ENCODE data around the gene FCGR2B. TPM values are rescaled to one million over a fixed set of nuclear protein-coding genes. Genes with fewer than 3 reads are reported as not detected.

FCGR2B gene
- total and polyA plus RNA-seq, 2 of the 13 experiments (the other 11 are each of a cell fraction or from before 2014, with no cell fraction given): not detected

DNA sequence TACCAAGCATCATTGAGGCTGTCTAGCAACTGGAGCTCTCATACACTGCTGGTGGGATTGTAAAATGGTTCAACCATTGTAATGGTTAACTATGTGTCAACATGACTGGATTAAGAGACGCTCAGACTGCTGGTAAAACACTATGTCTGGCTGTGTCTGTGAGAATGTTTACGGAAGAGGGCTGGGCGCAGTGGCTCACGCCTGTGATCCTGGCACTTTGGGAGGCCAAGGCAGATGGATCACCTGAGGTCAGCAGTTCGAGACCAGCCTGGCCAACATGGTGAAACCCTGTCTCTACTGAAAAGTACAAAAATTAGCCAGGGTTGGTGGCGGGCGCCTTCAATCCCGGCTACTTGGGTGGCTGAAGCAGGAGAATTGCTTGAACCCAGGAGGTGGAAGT lies 39.3 kb downstream of the FCGR2B start (continued):
- TF ChIP-seq STAT6 (CRISPR knock-in tag; IDR thresholded peaks at IDR 0.05; ENCODE audit: borderline replicate concordance) (0 out of 2 replicates have a peak, but pooled peaks have one; percentile 51), MAFK (conservative IDR thresholded peaks at IDR 0.05 in 1 of 2, IDR thresholded peaks at IDR 0.05 in 1 of 2; ENCODE audit: low read length in 2 of 2) (no peak; a peak in 1 of 4 replicates), ZNF276 (CRISPR knock-in tag; IDR thresholded peaks at IDR 0.05; ENCODE audit: low read depth) (no peak), REXO4 (CRISPR knock-in tag; IDR thresholded peaks at IDR 0.05; ENCODE audit: borderline replicate concordance) (no peak), HMGA1 (CRISPR knock-in tag; conservative IDR thresholded peaks at IDR 0.05) (no peak), ZNF224 (CRISPR knock-in tag; IDR thresholded peaks at IDR 0.05) (no peak), ISX (CRISPR knock-in tag; conservative IDR thresholded peaks at IDR 0.05) (no peak), ZNF335 (CRISPR knock-in tag; IDR thresholded peaks at IDR 0.05) (0 out of 2 replicates have a peak, but pooled peaks have one; percentile 33), ZSCAN21 (CRISPR knock-in tag; IDR thresholded peaks at IDR 0.05; ENCODE audit: borderline replicate concordance) (no peak), BORCS8-MEF2B (CRISPR knock-in tag; IDR thresholded peaks at IDR 0.05) (no peak), LCORL (IDR thresholded peaks at IDR 0.05) (no peak), LCORL (CRISPR knock-in tag; IDR thresholded peaks at IDR 0.05) (peak; percentile 24; the same call in 1 of the 2 replicates), ARNTL (CRISPR knock-in tag; IDR thresholded peaks at IDR 0.05) (0 out of 2 replicates have a peak, but pooled peaks have one; percentile 25), ZNF678 (CRISPR knock-in tag; IDR thresholded peaks at IDR 0.05) (no peak), ZNF878 (CRISPR knock-in tag; IDR thresholded peaks at IDR 0.05) (no peak; the same call in 1 of the 2 replicates), NFE2L2 (IDR thresholded peaks at IDR 0.05; ENCODE audit: low read length) (no peak), ZNF44 (CRISPR knock-in tag; IDR thresholded peaks at IDR 0.05) (no peak), TFAP4 (IDR thresholded peaks at IDR 0.05; ENCODE audit: borderline replicate concordance, low read depth) (peak; percentile 58; the same call in 1 of the 2 replicates), MED8 (CRISPR knock-in tag; IDR thresholded peaks at IDR 0.05; ENCODE audit: insufficient replicate concordance) (no peak), SNAI1 (CRISPR knock-in tag; IDR thresholded peaks at IDR 0.05; ENCODE audit: borderline replicate concordance) (no peak), FOXO1 (CRISPR knock-in tag; IDR thresholded peaks at IDR 0.05) (peak; percentile 92), ZNF460 (CRISPR knock-in tag; IDR thresholded peaks at IDR 0.05; ENCODE audit: borderline replicate concordance) (peak; percentile 19; the same call in 1 of the 2 replicates)
- TF ChIP-seq, protein P1, sequence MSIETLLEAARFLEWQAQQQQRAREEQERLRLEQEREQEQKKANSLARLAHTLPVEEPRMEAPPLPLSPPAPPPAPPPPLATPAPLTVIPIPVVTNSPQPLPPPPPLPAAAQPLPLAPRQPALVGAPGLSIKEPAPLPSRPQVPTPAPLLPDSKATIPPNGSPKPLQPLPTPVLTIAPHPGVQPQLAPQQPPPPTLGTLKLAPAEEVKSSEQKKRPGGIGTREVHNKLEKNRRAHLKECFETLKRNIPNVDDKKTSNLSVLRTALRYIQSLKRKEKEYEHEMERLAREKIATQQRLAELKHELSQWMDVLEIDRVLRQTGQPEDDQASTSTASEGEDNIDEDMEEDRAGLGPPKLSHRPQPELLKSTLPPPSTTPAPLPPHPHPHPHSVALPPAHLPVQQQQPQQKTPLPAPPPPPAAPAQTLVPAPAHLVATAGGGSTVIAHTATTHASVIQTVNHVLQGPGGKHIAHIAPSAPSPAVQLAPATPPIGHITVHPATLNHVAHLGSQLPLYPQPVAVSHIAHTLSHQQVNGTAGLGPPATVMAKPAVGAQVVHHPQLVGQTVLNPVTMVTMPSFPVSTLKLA (IDR thresholded peaks at IDR 0.05): no peak
- TF ChIP-seq, protein P2, sequence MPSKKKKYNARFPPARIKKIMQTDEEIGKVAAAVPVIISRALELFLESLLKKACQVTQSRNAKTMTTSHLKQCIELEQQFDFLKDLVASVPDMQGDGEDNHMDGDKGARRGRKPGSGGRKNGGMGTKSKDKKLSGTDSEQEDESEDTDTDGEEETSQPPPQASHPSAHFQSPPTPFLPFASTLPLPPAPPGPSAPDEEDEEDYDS (CRISPR knock-in tag; IDR thresholded peaks at IDR 0.05): peak; percentile 49; the same call in 1 of the 2 replicates
